Bronchial epithelial cell (primary cell): ENCODE data around the gene TFIP11. TPM values are rescaled to one million over a fixed set of nuclear protein-coding genes. Genes with fewer than 3 reads are reported as not detected.

Source experiments
- DNase-seq: peaks from one replicate; pipeline ENCODE4 v3.0.0-alpha.2; 2010; ENCODE audit warnings: low read depth
- FAIRE-seq: peaks from 2 replicates; lab custom pipeline; 2011; peaks lifted over from hg19 to GRCh38; lab: Jason Lieb, UNC
- H3K27me3 ChIP-seq: 2 replicates; pipeline ENCODE4 v1.5.1; 2011; ENCODE audit warnings: low read length; ENCODE audit not compliant: control insufficient read depth, insufficient read depth
- H3K36me3 ChIP-seq: 2 replicates; pipeline ENCODE4 v1.5.1; 2011; ENCODE audit warnings: low read length; ENCODE audit not compliant: control insufficient read depth, insufficient read depth
- H3K4me3 ChIP-seq: 2 replicates; pipeline ENCODE4 v1.5.1; 2011; ENCODE audit warnings: mild to moderate bottlenecking, low read depth, low read length, control low read depth
- total RNA-seq: library from RNA; depleted of rRNA; stranded (reverse); fragments of >200 nt; gene quantifications from 2 replicates; pipeline ENCODE4 v1.2.1, GENCODE V29; 2014
- TF ChIP-seq, protein P1 (sequence below): IDR thresholded peaks from 2 replicates; pipeline ENCODE4 v1.5.1; 2011; ENCODE audit warnings: mild to moderate bottlenecking, moderate library complexity, low read length, control low read depth, inconsistent platforms; ENCODE audit not compliant: insufficient read depth, severe bottlenecking

Gene TFIP11
- total RNA-seq, 1 donor from 2014 or later, result 36.9 TPM

DNA sequence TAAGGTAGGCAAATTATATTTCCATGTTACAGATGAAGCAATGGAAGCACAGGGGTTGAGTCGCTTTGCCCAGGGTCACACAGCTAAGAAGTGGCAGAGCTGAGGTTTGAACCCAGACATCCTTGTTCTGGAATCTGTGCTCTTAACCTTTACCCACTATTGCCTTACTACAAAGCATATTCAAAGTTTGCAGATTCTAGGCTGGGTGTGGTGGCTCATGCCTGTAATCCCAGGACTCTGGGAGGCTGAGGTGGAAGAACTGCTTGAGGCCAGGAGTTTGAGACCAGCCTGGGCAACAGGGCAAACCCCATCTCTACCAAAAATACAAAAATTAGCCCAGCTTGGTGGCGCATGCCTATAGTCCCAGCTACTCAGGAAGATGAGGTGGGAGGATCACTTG is 27.8 kb upstream of the TFIP11 start:
- TF ChIP-seq, protein P1, sequence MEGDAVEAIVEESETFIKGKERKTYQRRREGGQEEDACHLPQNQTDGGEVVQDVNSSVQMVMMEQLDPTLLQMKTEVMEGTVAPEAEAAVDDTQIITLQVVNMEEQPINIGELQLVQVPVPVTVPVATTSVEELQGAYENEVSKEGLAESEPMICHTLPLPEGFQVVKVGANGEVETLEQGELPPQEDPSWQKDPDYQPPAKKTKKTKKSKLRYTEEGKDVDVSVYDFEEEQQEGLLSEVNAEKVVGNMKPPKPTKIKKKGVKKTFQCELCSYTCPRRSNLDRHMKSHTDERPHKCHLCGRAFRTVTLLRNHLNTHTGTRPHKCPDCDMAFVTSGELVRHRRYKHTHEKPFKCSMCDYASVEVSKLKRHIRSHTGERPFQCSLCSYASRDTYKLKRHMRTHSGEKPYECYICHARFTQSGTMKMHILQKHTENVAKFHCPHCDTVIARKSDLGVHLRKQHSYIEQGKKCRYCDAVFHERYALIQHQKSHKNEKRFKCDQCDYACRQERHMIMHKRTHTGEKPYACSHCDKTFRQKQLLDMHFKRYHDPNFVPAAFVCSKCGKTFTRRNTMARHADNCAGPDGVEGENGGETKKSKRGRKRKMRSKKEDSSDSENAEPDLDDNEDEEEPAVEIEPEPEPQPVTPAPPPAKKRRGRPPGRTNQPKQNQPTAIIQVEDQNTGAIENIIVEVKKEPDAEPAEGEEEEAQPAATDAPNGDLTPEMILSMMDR, result no peak
- peaks cover 9% of the 10 kb centered on the region for H3K36me3 ChIP-seq

GRCh38 chr22:26536762-26537134 is 24.5 kb upstream of the TFIP11 start:
- Histone ChIP-seq H3K27me3 (no peaks in the 10 kb centered on the region), H3K4me3 (no peak overlapping the region), H3K36me3 (peaks cover 11% of the 10 kb centered on the region)
- TF ChIP-seq, protein P1, result no peak
- no peak for DNase-seq
- no peak for FAIRE-seq

More for the DNA sequence above, 27.8 kb upstream of the TFIP11 start:
- no peak for FAIRE-seq
- no peak overlapping the region for H3K4me3 ChIP-seq
- no peaks in the 10 kb centered on the region for H3K27me3 ChIP-seq
- no peak for DNase-seq

GRCh38 chr22:26536056-26536761 is 23.9 kb upstream of the TFIP11 start:
- Histone ChIP-seq H3K36me3 (peaks cover 14% of the 10 kb centered on the region), H3K4me3 (no peak overlapping the region), H3K27me3 (no peaks in the 10 kb centered on the region)
- FAIRE-seq (no peak), DNase-seq (peak; percentile 54)
- TF ChIP-seq, protein P1, result no peak

- TF ChIP-seq, protein P1, result no peak
- Histone ChIP-seq H3K4me3 (no peak overlapping the region), H3K27me3 (no peaks in the 10 kb centered on the region), H3K36me3 (peaks cover 11% of the 10 kb centered on the region)
- FAIRE-seq (no peak), DNase-seq (no peak)
Observed at GRCh38 chr22:26535603-26535908, 23.3 kb upstream of the TFIP11 start.

- FAIRE-seq (no peak), DNase-seq (no peak)
- TF ChIP-seq, protein P1, result no peak
- peaks cover 10% of the 10 kb centered on the region for H3K36me3 ChIP-seq
- H3K4me3 ChIP-seq, result no peak overlapping the region
- H3K27me3 ChIP-seq, result no peaks in the 10 kb centered on the region
Observed at GRCh38 chr22:26534874-26535602, 22.8 kb upstream of the TFIP11 start.
